T-helper 2 cell (primary cell): ENCODE results near the gene SPTLC2.
"Not testable (repeated sequence)": the region's sequence is repeated elsewhere in the genome, so short reads cannot be mapped to it uniquely, and the experiment has no call there.

Experiments used
- DNase-seq, 5 experiments: peaks; one replicate each; pipeline versions ENCODE4 v3.0.0 to v3.0.0-alpha.2; 2012 to 2022
- total RNA-seq, 2 donors: gene quantifications; one replicate each; lab custom pipeline; 2026; lab: John Stamatoyannopoulos, UW

Gene SPTLC2
- total RNA-seq, result 32.4 to 34.3 reads per million in 2 donors

GRCh38 chr14:77616454-77617229, at the start of gene SPTLC2:
TSS of gene SPTLC2 (minus strand) at chr14:77616637. CDS start at chr14:77616579, 58 bp downstream.
- DNase-seq, result peak; percentile 87 to 98 (median 97)

GRCh38 chr14:77663293-77663692, 46.9 kb upstream of the SPTLC2 start:
- no peak for DNase-seq

- DNase-seq, result not testable (repeated sequence)
Measured at GRCh38 chr14:77661562-77661961, 45.1 kb upstream of the SPTLC2 start.

GRCh38 chr14:77660754-77661153, 44.3 kb upstream of the SPTLC2 start:
- no peak for DNase-seq

- DNase-seq, result no peak
Measured at GRCh38 chr14:77659831-77660230, 43.4 kb upstream of the SPTLC2 start.

GRCh38 chr14:77657280-77657679, 40.8 kb upstream of the SPTLC2 start:
- no peak for DNase-seq

GRCh38 chr14:77654001-77654441, 37.6 kb upstream of the SPTLC2 start:
- no peak for DNase-seq

GRCh38 chr14:77649326-77649725, 32.9 kb upstream of the SPTLC2 start:
- DNase-seq, result no peak

GRCh38 chr14:77648520-77649200, 32.2 kb upstream of the SPTLC2 start:
- DNase-seq, result no peak

- no peak for DNase-seq
Measured at GRCh38 chr14:77647853-77648252, 31.4 kb upstream of the SPTLC2 start.

GRCh38 chr14:77646907-77647306, 30.5 kb upstream of the SPTLC2 start:
- no peak for DNase-seq

- DNase-seq, result no peak
Measured at GRCh38 chr14:77645520-77646230, 29.2 kb upstream of the SPTLC2 start.

GRCh38 chr14:77642407-77642806, 26.0 kb upstream of the SPTLC2 start:
- no peak for DNase-seq

GRCh38 chr14:77641534-77642341, 25.3 kb upstream of the SPTLC2 start:
- peak; percentile 21 to 79 (median 38) for DNase-seq

GRCh38 chr14:77640756-77641533, 24.5 kb upstream of the SPTLC2 start:
- DNase-seq, result no peak

- DNase-seq, result no peak
Measured at GRCh38 chr14:77638771-77639171, 22.3 kb upstream of the SPTLC2 start.

GRCh38 chr14:77635869-77636268, 19.4 kb upstream of the SPTLC2 start:
- DNase-seq, result not testable (repeated sequence)

GRCh38 chr14:77635466-77635865, 19.0 kb upstream of the SPTLC2 start:
- not testable (repeated sequence) for DNase-seq

- DNase-seq, result no peak
Measured at GRCh38 chr14:77630111-77630510, 13.7 kb upstream of the SPTLC2 start.

- DNase-seq, result no peak
Measured at GRCh38 chr14:77625360-77625759, 8.9 kb upstream of the SPTLC2 start.

- DNase-seq, result no peak
Measured at GRCh38 chr14:77623201-77623600, 6.8 kb upstream of the SPTLC2 start.
